CD14-positive monocyte (primary cell): ENCODE measurements around the gene CRYBA2. TPM values are rescaled to one million over a fixed set of nuclear protein-coding genes. Genes with fewer than 3 reads are reported as not detected.

ENCODE experiments used
- DNase-seq, 3 donors: peaks; one replicate each; pipeline ENCODE4 v3.0.0-alpha.2; 2011 to 2022
- H2AFZ ChIP-seq: 2 replicates; pipeline ENCODE4 v1.6.0; 2012; ENCODE audit warnings: mild to moderate bottlenecking, low read depth, low read length, inconsistent platforms; ENCODE audit not compliant: insufficient read depth, poor library complexity, severe bottlenecking
- H3K27ac ChIP-seq, 2 donors: 1 replicate in 1 of 2; 2 replicates in 1 of 2; pipeline ENCODE4 v1.5.1; 2012 to 2013; ENCODE audit warnings: low read length in 2 of 2, control low read depth in 1 of 2, inconsistent platforms in 1 of 2, low read depth in 1 of 2, mild to moderate bottlenecking in 1 of 2
- H3K27me3 ChIP-seq, 2 donors: one replicate each; pipeline versions ENCODE4 v1.6.0 to v1.6.1; 2011 to 2013; ENCODE audit warnings: low read length in 2 of 2; ENCODE audit not compliant: control insufficient read depth in 2 of 2, insufficient read depth in 2 of 2
- H3K36me3 ChIP-seq, 2 donors: replicated peaks in 1 of 2; 1 replicate in 1 of 2; 2 replicates in 1 of 2; pipeline versions ENCODE4 v1.5.1 to v1.6.1; 2012 to 2013; ENCODE audit warnings: low read length in 2 of 2, control low read depth in 1 of 2, inconsistent platforms in 1 of 2, mild to moderate bottlenecking in 1 of 2; ENCODE audit not compliant: insufficient read depth in 2 of 2, control insufficient read depth in 1 of 2
- H3K4me1 ChIP-seq, 2 donors: 1 replicate in 1 of 2; 2 replicates in 1 of 2; pipeline versions ENCODE4 v1.5.1 to v1.6.1; 2012 to 2013; ENCODE audit warnings: low read length in 2 of 2, control low read depth in 1 of 2, inconsistent platforms in 1 of 2, mild to moderate bottlenecking in 1 of 2, moderate library complexity in 1 of 2; ENCODE audit not compliant: insufficient read depth in 2 of 2, control insufficient read depth in 1 of 2
- H3K4me2 ChIP-seq: replicated peaks from 2 replicates; pipeline ENCODE3; 2012; ENCODE audit warnings: low read length, moderate library complexity, mild to moderate bottlenecking; ENCODE audit not compliant: poor library complexity, severe bottlenecking; ENCODE audit errors: extremely low read depth
- H3K4me3 ChIP-seq, 3 experiments: fragments of 200-600 bp in 1 of 3; sonication (generic) in 1 of 3; replicated peaks in 1 of 3; 1 replicate in 2 of 3; 2 replicates in 1 of 3; pipeline ENCODE4 v1.5.1; 2011 to 2013; ENCODE audit warnings: low read length in 3 of 3, mild to moderate bottlenecking in 3 of 3, control low read depth in 2 of 3, low read depth in 2 of 3, inconsistent platforms in 1 of 3, moderate library complexity in 1 of 3
- H3K79me2 ChIP-seq: 2 replicates; pipeline ENCODE4 v1.6.0; 2012; ENCODE audit warnings: mild to moderate bottlenecking, control low read depth, inconsistent platforms, low read length, moderate library complexity; ENCODE audit not compliant: insufficient read depth
- H3K9ac ChIP-seq: 2 replicates; pipeline ENCODE4 v1.6.0; 2017; ENCODE audit warnings: low read length, mild to moderate bottlenecking; ENCODE audit not compliant: insufficient read depth, poor library complexity, severe bottlenecking
- H3K9me3 ChIP-seq, 2 donors: replicated peaks in 1 of 2; 1 replicate in 1 of 2; 2 replicates in 1 of 2; pipeline versions ENCODE4 v1.5.1 to v1.6.1; 2012 to 2013; ENCODE audit warnings: low read length in 2 of 2, control low read depth in 1 of 2; ENCODE audit not compliant: control insufficient read depth in 1 of 2, insufficient read depth in 1 of 2
- H4K20me1 ChIP-seq: 2 replicates; pipeline ENCODE4 v1.6.0; 2012; ENCODE audit warnings: mild to moderate bottlenecking, low read length, control low read depth, moderate library complexity; ENCODE audit not compliant: insufficient read depth
- H3K27ac Mint-ChIP-seq, 7 donors: one replicate each; pipeline ENCODE4 v1.8.0; 2020; ENCODE audit warnings: mild to moderate bottlenecking in 7 of 7, mixed read lengths in 7 of 7, moderate library complexity in 6 of 7, inconsistent platforms in 2 of 7
- H3K27me3 Mint-ChIP-seq, 3 donors: one replicate each; pipeline ENCODE4 v1.8.0; 2021 to 2022; ENCODE audit warnings: low read depth in 3 of 3, mild to moderate bottlenecking in 3 of 3, mixed read lengths in 3 of 3, moderate library complexity in 3 of 3, inconsistent platforms in 1 of 3
- H3K36me3 Mint-ChIP-seq, 2 donors: one replicate each; pipeline ENCODE4 v1.8.0; 2020; ENCODE audit warnings: mixed read lengths in 2 of 2, inconsistent platforms in 1 of 2, mild to moderate bottlenecking in 1 of 2
- H3K4me1 Mint-ChIP-seq: one replicate; pipeline ENCODE4 v1.8.0; 2020; ENCODE audit warnings: mild to moderate bottlenecking, mixed read lengths
- H3K4me3 Mint-ChIP-seq, 2 donors: one replicate each; pipeline ENCODE4 v1.8.0; 2020; ENCODE audit warnings: mild to moderate bottlenecking in 2 of 2, mixed read lengths in 2 of 2, moderate library complexity in 1 of 2
- H3K9me3 Mint-ChIP-seq, 7 donors: one replicate each; pipeline ENCODE4 v1.8.0; 2020 to 2022; ENCODE audit warnings: mixed read lengths in 7 of 7, mild to moderate bottlenecking in 6 of 7, moderate library complexity in 6 of 7, inconsistent platforms in 2 of 7
- CTCF ChIP-seq: fragments of 200-600 bp; IDR thresholded peaks from one replicate; pipeline ENCODE4 v1.8.0; 2022; ENCODE audit warnings: antibody characterized with exemption, mild to moderate bottlenecking
- WGBS: methylation state at CpG from one replicate; pipeline ENCODE4 v1.1.5; 2013; ENCODE audit warnings: missing lambda C conversion rate; ENCODE audit not compliant: insufficient coverage; 5-methylcytosine and 5-hydroxymethylcytosine counted together
- intact Hi-C, 2 donors: fragments of 100-400 bp; cut with micrococcal nuclease; formaldehyde crosslinking; loops; one replicate each; pipeline versions ENCODE4 v1.15.0 to v1.15.1; 2023
- polyA plus RNA-seq, 3 donors: library from polyadenylated mRNA; depleted of rRNA in 1 of 3; unstranded in 2 of 3; stranded (reverse) in 1 of 3; fragments of 300-500 nt in 2 of 3; fragments of >200 nt in 1 of 3; fragmentation: Illumina TruSeq in 2 of 3; gene quantifications; 1 replicate in 2 of 3; 2 replicates in 1 of 3; pipeline ENCODE4 v1.2.3, GENCODE V29; 2012 to 2021

CRYBA2 gene
- polyA plus RNA-seq, 3 donors, result not detected

- H3K9ac ChIP-seq, result no peak overlapping the region
- H3K27ac Mint-ChIP-seq, result peak overlapping the region in 1 of 7 donors; percentile 23
- peaks cover 0 to 1% (median 0%) of the 10 kb centered on the region in 7 donors for H3K9me3 Mint-ChIP-seq
- H3K79me2 ChIP-seq, result no peaks in the 10 kb centered on the region
- peak; percentile 54 to 67 (median 61) for DNase-seq
- H3K4me3 Mint-ChIP-seq, result no peak overlapping the region
- no peak overlapping the region for H3K4me3 ChIP-seq
- no peak overlapping the region for H2AFZ ChIP-seq
- no peaks in the 10 kb centered on the region for H3K4me1 Mint-ChIP-seq
- no peaks in the 10 kb centered on the region for H4K20me1 ChIP-seq
- H3K36me3 ChIP-seq, result no peaks in the 10 kb centered on the region
- WGBS, result 54% methylated on average over 8 of the region's 9 CpGs
- no peaks in the 10 kb centered on the region for H3K4me1 ChIP-seq
- H3K4me2 ChIP-seq, result no peak overlapping the region
- H3K9me3 ChIP-seq, result no peaks in the 10 kb centered on the region
- H3K27me3 ChIP-seq, result peaks cover 0 to 16% of the 10 kb centered on the region in 2 donors
- H3K36me3 Mint-ChIP-seq, result no peaks in the 10 kb centered on the region
- TF ChIP-seq CTCF, result peak; percentile 98
- H3K27me3 Mint-ChIP-seq, result peaks cover 26 to 44% (median 30%) of the 10 kb centered on the region in 3 donors
- H3K27ac ChIP-seq, result no peak overlapping the region
- intact Hi-C loops, result loop anchor here in 1 of 2 donors (2.0 kb wide), 1 partner anchor 125 kb away; no protein-coding TSS in a partner anchor
Measured at GRCh38 chr2:219029829-219030165, 36.6 kb upstream of the CRYBA2 start.

DNA sequence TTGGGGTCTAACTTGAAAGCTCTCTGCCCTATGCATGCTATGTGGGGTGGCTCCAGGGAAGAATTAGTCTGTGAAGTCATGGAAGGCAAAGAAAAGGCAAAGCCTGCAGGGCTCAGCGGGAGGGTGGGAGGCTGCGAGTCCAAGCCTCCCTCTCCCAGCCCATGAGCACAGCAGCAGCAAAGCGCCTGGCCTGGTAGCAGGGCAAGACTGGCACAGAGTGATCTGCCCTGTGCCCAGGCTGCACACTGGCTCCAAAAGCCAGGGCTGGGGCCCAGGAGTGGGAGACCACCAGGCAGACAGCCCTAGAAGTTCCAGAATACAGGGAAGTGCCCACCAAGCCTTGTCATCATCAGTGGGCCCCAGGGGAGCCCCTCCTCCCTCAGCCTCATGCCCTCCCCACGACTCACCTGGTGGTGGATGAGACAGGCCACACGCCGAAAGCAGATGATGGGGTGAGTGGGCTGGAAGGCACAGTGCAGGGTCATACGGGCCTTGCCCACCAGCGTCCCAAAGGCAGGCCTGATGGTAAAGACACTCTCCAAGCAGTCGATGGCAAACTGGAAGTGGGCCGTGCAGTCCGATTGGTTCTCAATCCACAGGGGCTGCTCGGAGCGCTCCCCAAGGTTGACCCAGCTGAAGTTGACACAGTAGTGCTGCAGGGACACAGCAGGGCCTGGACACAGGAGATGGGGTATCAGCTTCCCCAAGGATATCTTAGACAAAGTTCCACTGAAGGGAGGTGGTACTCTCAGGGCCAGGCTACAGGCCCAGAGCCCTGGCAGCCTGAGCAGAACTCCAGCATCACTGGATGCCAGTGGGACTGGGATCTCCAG, 36.0 kb upstream of the CRYBA2 start:
- 83% methylated on average over 12 of the region's 13 CpGs for WGBS
- intact Hi-C loops, result loop anchor here in 1 of 2 donors (2.0 kb wide), 1 partner anchor 126 kb away; no protein-coding TSS in a partner anchor
- Histone ChIP-seq H3K4me2 (no peak overlapping the region), H3K36me3 (no peaks in the 10 kb centered on the region), H3K4me1 (no peaks in the 10 kb centered on the region), H3K4me3 (no peak overlapping the region), H3K27ac (no peak overlapping the region), H3K79me2 (no peaks in the 10 kb centered on the region), H3K9ac (no peak overlapping the region), H3K27me3 (peaks cover 0 to 14% of the 10 kb centered on the region in 2 donors), H3K9me3 (no peaks in the 10 kb centered on the region), H2AFZ (no peak overlapping the region), H4K20me1 (no peaks in the 10 kb centered on the region)
- H3K27me3 Mint-ChIP-seq, result peaks cover 22 to 38% (median 28%) of the 10 kb centered on the region in 3 donors
- no peak for DNase-seq
- no peak overlapping the region for H3K27ac Mint-ChIP-seq
- no peaks in the 10 kb centered on the region for H3K36me3 Mint-ChIP-seq
- H3K4me1 Mint-ChIP-seq, result no peaks in the 10 kb centered on the region
- peaks cover 0 to 1% (median 0%) of the 10 kb centered on the region in 7 donors for H3K9me3 Mint-ChIP-seq
- TF ChIP-seq CTCF, result no peak
- no peak overlapping the region for H3K4me3 Mint-ChIP-seq
